ENCODE data around the gene MIER2.
"Not testable (repeated sequence)": the region's sequence is repeated elsewhere in the genome, so short reads cannot be mapped to it uniquely, and the experiment has no call there.

The MIER2 gene

GRCh38 chr19:281156-281853, 63.3 kb downstream of the MIER2 start:
- DNase-seq, result no peak

DNA sequence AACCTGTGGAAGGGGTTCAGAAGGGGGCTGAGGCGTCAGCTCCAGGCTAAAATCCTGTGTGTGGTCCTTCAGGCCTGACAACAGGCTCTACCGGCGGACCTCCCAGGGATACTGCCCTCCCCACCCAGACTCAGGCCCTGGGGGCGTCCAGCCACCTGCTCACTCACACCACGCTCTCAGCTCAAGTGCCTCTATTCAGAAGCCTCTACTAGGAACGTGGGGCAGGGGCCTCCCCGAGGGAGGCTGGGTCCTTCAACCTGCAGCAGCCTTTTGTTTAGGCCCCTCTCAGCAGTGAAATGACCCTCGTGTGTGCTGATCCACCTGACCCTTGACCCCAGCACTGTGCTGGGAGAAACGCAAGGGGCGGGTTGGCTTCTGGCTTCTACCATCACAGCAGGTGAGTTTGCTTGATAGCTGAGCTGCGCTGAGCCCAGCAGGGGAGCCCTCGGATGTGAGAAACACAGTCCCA, 64.0 kb downstream of the MIER2 start:
- DNase-seq, result peak; percentile 42

GRCh38 chr19:279656-280055, 64.9 kb downstream of the MIER2 start:
- no peak for DNase-seq

GRCh38 chr19:279231-279630, 65.4 kb downstream of the MIER2 start:
- DNase-seq, result no peak

- DNase-seq, result no peak
Measured at GRCh38 chr19:277581-278165, 66.9 kb downstream of the MIER2 start.

DNA sequence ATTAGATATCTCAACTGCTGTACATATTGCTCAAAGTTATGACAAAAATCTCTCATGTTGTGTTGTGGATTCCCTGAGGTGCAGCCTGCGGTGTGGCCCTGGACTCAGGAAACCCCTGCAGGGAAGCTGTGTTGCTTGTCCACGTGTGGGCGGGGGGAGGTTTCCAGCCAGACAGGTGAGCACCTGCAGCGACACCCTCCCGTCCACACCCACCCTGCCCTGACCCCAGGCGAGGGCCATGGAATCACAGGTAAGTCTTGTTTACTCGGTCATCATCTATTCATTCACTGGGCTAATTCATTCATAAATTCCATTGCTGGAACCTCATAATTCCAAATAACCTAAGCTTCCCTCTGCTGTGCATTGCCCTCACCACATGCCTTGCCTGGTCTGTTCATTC, 67.5 kb downstream of the MIER2 start:
- no peak for DNase-seq

DNA sequence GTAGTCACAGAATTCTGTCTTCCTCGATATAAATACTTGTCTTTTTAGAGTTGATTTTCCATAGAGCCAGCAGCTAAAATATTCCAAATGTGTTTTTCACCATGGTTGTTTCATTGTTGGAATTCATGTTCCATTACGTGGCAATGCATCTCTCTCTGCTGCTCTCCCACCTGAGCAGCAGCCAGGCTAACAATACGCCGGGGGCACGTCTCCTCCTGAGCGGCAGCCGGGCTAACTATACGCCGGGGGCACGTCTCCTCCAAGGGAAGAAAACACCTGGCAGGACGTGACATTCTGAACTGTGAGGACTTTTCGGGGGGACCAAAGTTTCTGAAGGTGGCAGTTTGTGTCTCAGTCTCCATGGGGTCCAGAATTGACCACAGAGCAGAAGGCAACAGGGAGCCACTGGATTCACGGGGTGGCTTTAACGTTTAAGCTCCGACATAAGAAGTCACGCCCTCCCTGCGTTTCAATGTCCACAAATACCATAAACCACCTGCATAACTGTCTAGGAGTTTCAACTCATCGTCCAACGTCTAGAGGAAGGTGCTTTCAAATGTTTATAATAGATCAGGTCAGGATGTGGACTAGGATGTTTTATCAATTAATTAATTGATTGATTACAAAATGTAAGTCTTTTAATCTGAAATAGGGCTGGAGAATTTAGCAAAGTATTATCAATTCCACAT, 68.5 kb downstream of the MIER2 start:
- no peak for DNase-seq

DNA sequence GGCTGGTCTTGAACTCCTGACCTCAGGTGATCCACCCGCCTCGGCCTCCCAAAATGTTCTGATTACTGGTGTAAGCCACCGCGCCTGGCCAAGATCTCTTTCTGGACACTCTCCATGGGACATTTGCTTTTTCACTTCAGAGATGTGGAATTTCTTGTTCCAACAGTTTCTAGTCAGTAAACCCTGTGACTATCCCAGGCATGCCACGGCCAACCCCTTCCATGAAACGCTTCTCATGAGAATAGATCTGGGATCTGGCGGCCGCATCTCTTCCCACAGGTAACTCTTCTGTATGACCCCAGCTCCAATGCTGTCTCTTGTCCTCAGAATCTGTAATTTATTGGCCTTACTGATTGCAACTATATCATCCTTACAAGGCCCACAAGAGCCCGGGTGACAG, 69.6 kb downstream of the MIER2 start:
- no peak for DNase-seq

DNA sequence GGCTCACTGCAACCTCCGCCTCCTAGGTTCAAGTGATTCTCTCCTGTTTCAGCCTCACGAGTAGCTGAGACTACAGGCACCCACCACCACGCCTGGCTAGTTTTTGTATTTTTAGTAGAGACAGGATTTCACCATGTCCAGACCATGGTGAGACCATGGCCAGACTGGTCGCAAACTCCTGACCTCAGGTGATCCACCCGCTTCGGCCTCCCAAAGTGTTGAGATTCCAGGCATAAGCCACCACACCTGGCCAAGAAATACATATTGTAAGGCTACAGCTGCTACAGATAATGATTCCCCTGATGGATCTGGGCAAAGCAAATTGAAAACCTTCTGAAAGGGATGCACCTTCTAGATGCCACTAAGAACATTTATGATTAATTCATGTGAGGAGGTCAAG, 71.2 kb downstream of the MIER2 start:
- DNase-seq, result no peak

- DNase-seq, result no peak
Measured at GRCh38 chr19:271856-272255, 72.7 kb downstream of the MIER2 start.

- not testable (repeated sequence) for DNase-seq
Measured at GRCh38 chr19:270766-271318, 73.8 kb downstream of the MIER2 start.

- DNase-seq, result no peak
Measured at GRCh38 chr19:269241-269640, 75.4 kb downstream of the MIER2 start.

DNA sequence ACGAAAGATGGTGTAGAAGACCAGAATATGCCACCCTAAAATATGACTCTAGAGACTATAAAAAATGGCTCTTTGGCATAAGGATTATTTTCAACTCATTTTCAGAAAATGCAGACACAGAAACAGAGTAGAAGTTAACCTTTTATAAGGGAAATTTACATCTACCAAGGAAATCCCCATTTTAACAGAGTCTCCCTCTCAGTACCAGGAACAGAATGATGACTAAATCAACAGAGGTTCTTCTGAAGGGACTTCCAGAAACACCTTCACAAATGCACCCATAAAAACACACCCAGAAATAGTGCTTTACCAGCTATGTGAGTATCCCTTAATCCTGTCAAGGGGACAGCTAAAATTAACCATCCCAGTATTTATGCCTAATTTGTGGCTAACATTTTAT, 82.5 kb downstream of the MIER2 start:
- no peak for DNase-seq

DNA sequence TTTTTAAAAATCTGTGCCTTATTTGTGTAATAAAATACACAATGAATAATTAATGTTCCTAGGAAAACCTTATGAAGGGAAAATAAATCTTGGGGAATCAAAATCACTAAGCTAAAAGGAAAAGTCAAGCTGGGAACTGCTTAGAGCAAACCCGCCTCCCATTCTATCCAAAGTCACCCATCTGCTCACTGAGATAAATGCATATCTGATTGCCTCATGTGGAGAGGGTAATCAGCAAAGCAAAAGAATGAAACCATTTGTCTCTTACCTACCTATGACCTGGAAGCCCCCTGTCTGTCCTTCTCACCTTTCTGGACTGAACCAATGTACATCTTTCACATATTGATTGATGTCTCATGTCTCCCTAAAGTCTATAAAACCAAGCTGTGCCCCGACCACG, 87.8 kb downstream of the MIER2 start:
- not testable (repeated sequence) for DNase-seq

All from COR-L47 (cell line).